GM12873 (cell line): ENCODE data around the gene TRIB2.

Experiments
- CTCF ChIP-seq: IDR thresholded peaks from 2 replicates; pipeline ENCODE4 v1.5.1; 2012; ENCODE audit warnings: low read depth, mild to moderate bottlenecking, moderate library complexity, low read length, control low read depth; ENCODE audit not compliant: insufficient read depth; ENCODE audit errors: missing control alignments

The TRIB2 gene

GRCh38 chr2:12774395-12774727, 57.6 kb downstream of the TRIB2 start:
- no peak for TF ChIP-seq CTCF

GRCh38 chr2:12776521-12776961, 59.8 kb downstream of the TRIB2 start:
- no peak for TF ChIP-seq CTCF

- TF ChIP-seq CTCF = no peak
These were observed 61.6 kb downstream of the TRIB2 start for GRCh38 chr2:12778369-12778768.

GRCh38 chr2:12778811-12779579, 62.3 kb downstream of the TRIB2 start:
- no peak for TF ChIP-seq CTCF

- no peak for TF ChIP-seq CTCF
These were observed 64.6 kb downstream of the TRIB2 start for GRCh38 chr2:12781329-12781728.

GRCh38 chr2:12787891-12788801, 71.4 kb downstream of the TRIB2 start:
- no peak for TF ChIP-seq CTCF

- TF ChIP-seq CTCF = no peak
These were observed 75.2 kb downstream of the TRIB2 start for GRCh38 chr2:12791906-12792305.
